ENCODE data around the gene USF2. TPM values are rescaled to one million over a fixed set of nuclear protein-coding genes. Genes with fewer than 3 reads are reported as not detected.

USF2 gene
- total RNA-seq, 1 donor from 2014 or later = 70.0 TPM

- Histone ChIP-seq H3K4me2 (ENCODE audit: low read length) (no peak overlapping the region), H3K79me2 (ENCODE audit: insufficient read depth, low read length) (no peaks in the 10 kb centered on the region), H3K27me3 (ENCODE audit: insufficient read depth, low read length) (no peaks in the 10 kb centered on the region), H2AFZ (ENCODE audit: low read depth, low read length) (no peak overlapping the region), H3K27ac (ENCODE audit: low read depth, low read length) (no peak overlapping the region), H3K4me3 (ENCODE audit: insufficient read depth, low read depth, low read length) (no peak overlapping the region), H3K4me1 (ENCODE audit: insufficient read depth, low read length) (no peaks in the 10 kb centered on the region), H3K36me3 (ENCODE audit: insufficient read depth, low read length) (no peaks in the 10 kb centered on the region), H4K20me1 (ENCODE audit: insufficient read depth, low read length) (no peaks in the 10 kb centered on the region), H3K9me3 (ENCODE audit: insufficient read depth, low read depth, low read length) (no peaks in the 10 kb centered on the region), H3K9ac (ENCODE audit: low read length) (no peak overlapping the region)
- Mint-ChIP-seq H3K27me3 (ENCODE audit: low read depth, unreplicated experiment) (peaks cover 37% of the 10 kb centered on the region), H3K27ac (ENCODE audit: unreplicated experiment) (no peak overlapping the region), H3K36me3 (ENCODE audit: low read depth, unreplicated experiment) (no peaks in the 10 kb centered on the region), H3K4me3 (ENCODE audit: unreplicated experiment) (no peak overlapping the region), H3K4me1 (ENCODE audit: low read depth, unreplicated experiment) (peaks cover 14% of the 10 kb centered on the region), H3K9me3 (ENCODE audit: unreplicated experiment) (no peaks in the 10 kb centered on the region)
- DNase-seq (ENCODE audit: low read depth) (no peak), FAIRE-seq (no peak)
- no peak for TF ChIP-seq EZH2 (IDR thresholded peaks at IDR 0.05; ENCODE audit: insufficient read depth, low read length)
- no peak for TF ChIP-seq CTCF (IDR thresholded peaks at IDR 0.05; ENCODE audit: insufficient read depth, low read depth, low read length)
Observed at GRCh38 chr19:35310811-35311465, 42.2 kb downstream of the USF2 start.

- H3K9me3 ChIP-seq (ENCODE audit: insufficient read depth, low read depth, low read length) = no peaks in the 10 kb centered on the region
- no peak for DNase-seq (ENCODE audit: low read depth)
- no peaks in the 10 kb centered on the region for H3K9me3 Mint-ChIP-seq (ENCODE audit: unreplicated experiment)
- no peaks in the 10 kb centered on the region for H3K4me1 ChIP-seq (ENCODE audit: insufficient read depth, low read length)
- no peaks in the 10 kb centered on the region for H3K27me3 ChIP-seq (ENCODE audit: insufficient read depth, low read length)
- no peaks in the 10 kb centered on the region for H3K79me2 ChIP-seq (ENCODE audit: insufficient read depth, low read length)
- peaks cover 13% of the 10 kb centered on the region for H3K4me1 Mint-ChIP-seq (ENCODE audit: low read depth, unreplicated experiment)
- no peaks in the 10 kb centered on the region for H3K36me3 ChIP-seq (ENCODE audit: insufficient read depth, low read length)
- no peak overlapping the region for H3K9ac ChIP-seq (ENCODE audit: low read length)
- TF ChIP-seq CTCF (IDR thresholded peaks at IDR 0.05; ENCODE audit: insufficient read depth, low read depth, low read length) = no peak
- TF ChIP-seq EZH2 (IDR thresholded peaks at IDR 0.05; ENCODE audit: insufficient read depth, low read length) = no peak
- H3K27me3 Mint-ChIP-seq (ENCODE audit: low read depth, unreplicated experiment) = peaks cover 41% of the 10 kb centered on the region
- no peak overlapping the region for H2AFZ ChIP-seq (ENCODE audit: low read depth, low read length)
- H4K20me1 ChIP-seq (ENCODE audit: insufficient read depth, low read length) = no peaks in the 10 kb centered on the region
- no peak overlapping the region for H3K4me2 ChIP-seq (ENCODE audit: low read length)
- H3K4me3 Mint-ChIP-seq (ENCODE audit: unreplicated experiment) = no peak overlapping the region
- no peak overlapping the region for H3K27ac ChIP-seq (ENCODE audit: low read depth, low read length)
- H3K36me3 Mint-ChIP-seq (ENCODE audit: low read depth, unreplicated experiment) = no peaks in the 10 kb centered on the region
- FAIRE-seq = no peak
- H3K27ac Mint-ChIP-seq (ENCODE audit: unreplicated experiment) = no peak overlapping the region
- H3K4me3 ChIP-seq (ENCODE audit: insufficient read depth, low read depth, low read length) = no peak overlapping the region
Observed at GRCh38 chr19:35311901-35312665, 43.3 kb downstream of the USF2 start.

GRCh38 chr19:35313587-35313986 is 44.8 kb downstream of the USF2 start:
- H3K27ac Mint-ChIP-seq (ENCODE audit: unreplicated experiment) = no peak overlapping the region

More at GRCh38 chr19:35313587-35313986, 44.8 kb downstream of the USF2 start:
- TF ChIP-seq EZH2 (IDR thresholded peaks at IDR 0.05; ENCODE audit: insufficient read depth, low read length) = no peak
- no peak for TF ChIP-seq CTCF (IDR thresholded peaks at IDR 0.05; ENCODE audit: insufficient read depth, low read depth, low read length)
- H3K36me3 ChIP-seq (ENCODE audit: insufficient read depth, low read length) = no peaks in the 10 kb centered on the region
- Mint-ChIP-seq H3K27me3 (ENCODE audit: low read depth, unreplicated experiment) (peaks cover 35% of the 10 kb centered on the region), H3K4me1 (ENCODE audit: low read depth, unreplicated experiment) (peaks cover 13% of the 10 kb centered on the region), H3K36me3 (ENCODE audit: low read depth, unreplicated experiment) (no peaks in the 10 kb centered on the region), H3K9me3 (ENCODE audit: unreplicated experiment) (no peaks in the 10 kb centered on the region), H3K4me3 (ENCODE audit: unreplicated experiment) (no peak overlapping the region)
- peaks cover under 1% of the 10 kb centered on the region for H3K4me1 ChIP-seq (ENCODE audit: insufficient read depth, low read length)
- DNase-seq (ENCODE audit: low read depth) (no peak), FAIRE-seq (no peak)
- no peaks in the 10 kb centered on the region for H3K27me3 ChIP-seq (ENCODE audit: insufficient read depth, low read length)
- H3K9ac ChIP-seq (ENCODE audit: low read length) = no peak overlapping the region
- no peaks in the 10 kb centered on the region for H3K79me2 ChIP-seq (ENCODE audit: insufficient read depth, low read length)
- no peaks in the 10 kb centered on the region for H4K20me1 ChIP-seq (ENCODE audit: insufficient read depth, low read length)
- H3K27ac ChIP-seq (ENCODE audit: low read depth, low read length) = no peak overlapping the region
- no peak overlapping the region for H3K4me3 ChIP-seq (ENCODE audit: insufficient read depth, low read depth, low read length)
- no peak overlapping the region for H2AFZ ChIP-seq (ENCODE audit: low read depth, low read length)
- no peaks in the 10 kb centered on the region for H3K9me3 ChIP-seq (ENCODE audit: insufficient read depth, low read depth, low read length)
- H3K4me2 ChIP-seq (ENCODE audit: low read length) = no peak overlapping the region
